HepG2 (cell line): ENCODE data around the gene PKLR.

ENCODE experiments used
- GABPA ChIP-seq, 2 experiments: IDR thresholded peaks; 2 replicates each; pipeline ENCODE4 v1.6.1; 2011 to 2016; ENCODE audit warnings: low read depth in 2 of 2, low read length in 1 of 2, missing biosample characterization in 1 of 2, missing genetic modification characterization in 1 of 2
- HNF4A ChIP-seq: sonication (generic); formaldehyde crosslinking; IDR thresholded peaks from 2 replicates; pipeline ENCODE4 v1.4.0; 2020; ENCODE audit warnings: missing genetic modification reagents
- PCBP1 ChIP-seq: fragments of 200-400 bp; formaldehyde crosslinking; IDR thresholded peaks from 2 replicates; pipeline ENCODE4 v1.6.1; 2017; ENCODE audit warnings: mild to moderate bottlenecking, low read depth, low read length, borderline replicate concordance
- SMARCC2 ChIP-seq: fragments of 450-650 bp; IDR thresholded peaks from 2 replicates; pipeline ENCODE4 v1.6.1; 2017; ENCODE audit warnings: antibody characterized with exemption, mild to moderate bottlenecking
- ZNF414 ChIP-seq: sonication (generic); formaldehyde crosslinking; IDR thresholded peaks from 2 replicates; pipeline ENCODE4 v1.5.0; 2020; ENCODE audit warnings: missing genetic modification reagents
- ZNF552 ChIP-seq: sonication (generic); formaldehyde crosslinking; IDR thresholded peaks from 2 replicates; pipeline ENCODE4 v1.9.0; 2022; ENCODE audit warnings: missing genetic modification reagents, mild to moderate bottlenecking, borderline replicate concordance
- TF ChIP-seq, protein P1 (sequence below): sonication (generic); formaldehyde crosslinking; IDR thresholded peaks from 2 replicates; pipeline ENCODE4 v1.5.0; 2020; ENCODE audit warnings: mild to moderate bottlenecking, missing genetic modification reagents, moderate library complexity

DNA sequence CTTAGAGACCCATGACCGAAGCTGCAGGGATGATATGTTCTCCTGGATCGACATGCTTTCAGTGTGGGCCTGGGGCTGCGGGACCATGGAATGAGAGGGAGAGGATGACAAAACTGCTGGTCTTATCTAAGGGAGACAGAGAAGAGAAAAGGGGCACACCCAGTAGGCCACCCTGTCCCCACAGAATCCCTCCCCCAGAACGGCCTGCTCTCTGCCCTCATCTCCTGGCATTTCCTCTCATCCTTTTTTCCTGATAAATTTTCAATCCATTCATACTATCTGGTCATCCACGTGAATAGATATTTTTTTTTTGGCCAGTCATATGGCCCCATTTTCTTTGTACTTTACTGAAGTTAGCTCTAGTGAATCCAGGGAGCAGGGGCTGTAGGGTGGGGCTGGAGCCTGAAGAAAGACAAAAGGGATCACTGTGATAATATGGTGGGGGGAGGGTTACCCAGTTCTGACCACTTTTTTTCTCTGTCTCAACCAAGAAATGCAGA lies at the start of gene PKLR:
- TF ChIP-seq GABPA (IDR thresholded peaks at IDR 0.05; ENCODE audit: low read depth, low read length) (no peak), GABPA (CRISPR knock-in tag; IDR thresholded peaks at IDR 0.05; ENCODE audit: low read depth) (no peak), HNF4A (no peak), ZNF552 (CRISPR knock-in tag) (no peak), SMARCC2 (no peak), PCBP1 (no peak), ZNF414 (CRISPR knock-in tag) (no peak)
- TF ChIP-seq, protein P1, sequence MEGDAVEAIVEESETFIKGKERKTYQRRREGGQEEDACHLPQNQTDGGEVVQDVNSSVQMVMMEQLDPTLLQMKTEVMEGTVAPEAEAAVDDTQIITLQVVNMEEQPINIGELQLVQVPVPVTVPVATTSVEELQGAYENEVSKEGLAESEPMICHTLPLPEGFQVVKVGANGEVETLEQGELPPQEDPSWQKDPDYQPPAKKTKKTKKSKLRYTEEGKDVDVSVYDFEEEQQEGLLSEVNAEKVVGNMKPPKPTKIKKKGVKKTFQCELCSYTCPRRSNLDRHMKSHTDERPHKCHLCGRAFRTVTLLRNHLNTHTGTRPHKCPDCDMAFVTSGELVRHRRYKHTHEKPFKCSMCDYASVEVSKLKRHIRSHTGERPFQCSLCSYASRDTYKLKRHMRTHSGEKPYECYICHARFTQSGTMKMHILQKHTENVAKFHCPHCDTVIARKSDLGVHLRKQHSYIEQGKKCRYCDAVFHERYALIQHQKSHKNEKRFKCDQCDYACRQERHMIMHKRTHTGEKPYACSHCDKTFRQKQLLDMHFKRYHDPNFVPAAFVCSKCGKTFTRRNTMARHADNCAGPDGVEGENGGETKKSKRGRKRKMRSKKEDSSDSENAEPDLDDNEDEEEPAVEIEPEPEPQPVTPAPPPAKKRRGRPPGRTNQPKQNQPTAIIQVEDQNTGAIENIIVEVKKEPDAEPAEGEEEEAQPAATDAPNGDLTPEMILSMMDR (CRISPR knock-in tag) = no peak
